ENCODE data around the gene PTK7.
"Not testable (repeated sequence)": the region's sequence is repeated elsewhere in the genome, so short reads cannot be mapped to it uniquely, and the experiment has no call there.

Gene PTK7

GRCh38 chr6:43117466-43117865 is 41.4 kb downstream of the PTK7 start:
- DNase-seq (ENCODE audit: low read depth in 2 of 2, low spot score in 1 of 2) = not testable (repeated sequence)

- DNase-seq (ENCODE audit: low read depth in 2 of 2, low spot score in 1 of 2) = no peak
These were observed 43.4 kb downstream of the PTK7 start for GRCh38 chr6:43119482-43119881.

GRCh38 chr6:43120101-43120763 is 44.1 kb downstream of the PTK7 start:
- DNase-seq (ENCODE audit: low read depth in 2 of 2, low spot score in 1 of 2) = no peak

- no peak for DNase-seq (ENCODE audit: low read depth in 2 of 2, low spot score in 1 of 2)
These were observed 45.1 kb downstream of the PTK7 start for GRCh38 chr6:43120944-43121913.

GRCh38 chr6:43122146-43122545 is 46.0 kb downstream of the PTK7 start:
- DNase-seq (ENCODE audit: low read depth in 2 of 2, low spot score in 1 of 2) = no peak

GRCh38 chr6:43123461-43124314 is 47.6 kb downstream of the PTK7 start:
- DNase-seq (ENCODE audit: low read depth in 2 of 2, low spot score in 1 of 2) = no peak

GRCh38 chr6:43124481-43124880 is 48.4 kb downstream of the PTK7 start:
- DNase-seq (ENCODE audit: low read depth in 2 of 2, low spot score in 1 of 2) = no peak

- no peak for DNase-seq (ENCODE audit: low read depth in 2 of 2, low spot score in 1 of 2)
These were observed 49.0 kb downstream of the PTK7 start for GRCh38 chr6:43125119-43125518.

- no peak for DNase-seq (ENCODE audit: low read depth in 2 of 2, low spot score in 1 of 2)
These were observed 49.4 kb downstream of the PTK7 start for GRCh38 chr6:43125555-43125954.

- DNase-seq (ENCODE audit: low read depth in 2 of 2, low spot score in 1 of 2) = no peak
These were observed 51.1 kb downstream of the PTK7 start for GRCh38 chr6:43127180-43127579.

GRCh38 chr6:43127877-43128276 is 51.8 kb downstream of the PTK7 start:
- no peak for DNase-seq (ENCODE audit: low read depth in 2 of 2, low spot score in 1 of 2)

- no peak for DNase-seq (ENCODE audit: low read depth in 2 of 2, low spot score in 1 of 2)
These were observed 52.8 kb downstream of the PTK7 start for GRCh38 chr6:43128926-43129325.

GRCh38 chr6:43129434-43130194 is 53.5 kb downstream of the PTK7 start:
- no peak for DNase-seq (ENCODE audit: low read depth in 2 of 2, low spot score in 1 of 2)

GRCh38 chr6:43130429-43130828 is 54.3 kb downstream of the PTK7 start:
- DNase-seq (ENCODE audit: low read depth in 2 of 2, low spot score in 1 of 2) = no peak

- not testable (repeated sequence) for DNase-seq (ENCODE audit: low read depth in 2 of 2, low spot score in 1 of 2)
These were observed 55.3 kb downstream of the PTK7 start for GRCh38 chr6:43131379-43131778.

GRCh38 chr6:43138267-43138666 is 62.2 kb downstream of the PTK7 start:
- DNase-seq (ENCODE audit: low read depth in 2 of 2, low spot score in 1 of 2) = no peak

- not testable (repeated sequence) for DNase-seq (ENCODE audit: low read depth in 2 of 2, low spot score in 1 of 2)
These were observed 63.9 kb downstream of the PTK7 start for GRCh38 chr6:43139973-43140372.

- DNase-seq (ENCODE audit: low read depth in 2 of 2, low spot score in 1 of 2) = no peak
These were observed 65.5 kb downstream of the PTK7 start for GRCh38 chr6:43141644-43142043.

GRCh38 chr6:43142101-43142500 is 66.0 kb downstream of the PTK7 start:
- peak in 1 of 2 donors; percentile 17 for DNase-seq (ENCODE audit: low read depth in 2 of 2, low spot score in 1 of 2)

GRCh38 chr6:43143235-43144128 is 67.4 kb downstream of the PTK7 start:
- peak; percentile 48 to 58 for DNase-seq (ENCODE audit: low read depth in 2 of 2, low spot score in 1 of 2)

All from stimulated activated CD8-positive, alpha-beta memory T cell treated with anti-CD3 and anti-CD28 coated beads, Interleukin-4, amount 100 ng/mL, for 1 hour (primary cell).